ENCODE results near the gene AQP5. TPM values are rescaled to one million over a fixed set of nuclear protein-coding genes. Genes with fewer than 3 reads are reported as not detected.

AQP5 gene
- total RNA-seq, 4 donors from 2014 or later, result 0.21 TPM; not detected in 3

GRCh38 chr12:49950273-49951251 lies 11.1 kb upstream of the AQP5 start, which contains the start of gene AQP2:
Gene AQP2, plus strand, starts transcription at chr12:49950737. Its CDS starts 94 bp downstream, at chr12:49950831.
- H3K4me1 ChIP-seq, result peaks cover 0 to 5% (median 1%) of the 10 kb centered on the region in 4 donors
- no peak for DNase-seq (ENCODE audit: low spot score in 2 of 2)
- H3K9me3 ChIP-seq, result no peaks in the 10 kb centered on the region
- no peaks in the 10 kb centered on the region for H3K36me3 ChIP-seq
- no peak within 1 kb of the TSS for H3K4me3 ChIP-seq
- 85 to 88% methylated on average over 25 to 31 of the region's 32 CpGs for WGBS, 2 donors
- TF ChIP-seq CTCF (IDR thresholded peaks at IDR 0.05), result no peak
- TF ChIP-seq POLR2A (IDR thresholded peaks at IDR 0.05), result no peak
- no peak for TF ChIP-seq EP300 (IDR thresholded peaks at IDR 0.05)
- H3K27ac ChIP-seq, result no peak within 1 kb of the TSS
- H3K27me3 ChIP-seq, result peaks cover 0 to 28% of the 10 kb centered on the region in 2 donors

GRCh38 chr12:49951411-49952240 lies 10.0 kb upstream of the AQP5 start:
- WGBS, 2 donors, result 75 to 84% methylated on average over 14 of the region's 14 CpGs
- TF ChIP-seq EP300 (IDR thresholded peaks at IDR 0.05) (no peak), POLR2A (IDR thresholded peaks at IDR 0.05) (no peak), CTCF (IDR thresholded peaks at IDR 0.05) (no peak)
- Histone ChIP-seq H3K27ac (no peak overlapping the region), H3K9me3 (no peaks in the 10 kb centered on the region), H3K27me3 (peaks cover 0 to 39% of the 10 kb centered on the region in 2 donors), H3K36me3 (no peaks in the 10 kb centered on the region), H3K4me1 (no peaks in the 10 kb centered on the region), H3K4me3 (no peak overlapping the region)
- DNase-seq (ENCODE audit: low spot score in 2 of 2), result no peak

DNA sequence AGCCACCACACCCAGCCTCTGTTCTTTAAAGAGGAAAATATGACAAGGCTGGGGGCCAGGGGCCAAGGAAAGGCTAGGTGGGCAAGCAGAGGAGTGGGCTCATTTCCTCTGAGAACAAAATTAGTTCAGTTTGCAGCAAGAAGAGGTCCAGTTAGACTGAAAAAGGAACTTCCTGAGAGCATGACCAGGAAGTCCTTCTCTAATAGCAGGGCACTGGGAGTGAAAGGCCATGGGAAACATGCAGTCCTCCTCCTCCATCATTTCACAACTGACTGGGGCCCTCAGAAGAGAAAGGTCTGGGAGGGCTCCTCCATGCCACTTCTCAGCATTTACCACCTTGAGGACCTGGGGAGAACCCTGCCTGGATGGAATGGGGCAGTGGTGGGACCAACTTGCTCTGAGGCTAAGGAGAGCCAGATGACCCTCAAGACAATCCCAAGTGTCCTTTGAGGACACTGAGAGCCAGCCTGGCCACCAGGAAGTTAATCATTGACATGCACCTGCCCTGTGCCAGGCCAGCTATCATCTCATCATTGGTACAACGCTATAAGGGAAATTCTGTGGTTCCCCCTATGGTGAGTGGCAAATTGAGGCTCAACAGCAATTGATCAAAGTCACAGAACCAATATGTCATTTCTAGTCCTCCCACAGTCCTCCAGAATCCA lies 9.1 kb upstream of the AQP5 start:
- Histone ChIP-seq H3K36me3 (no peaks in the 10 kb centered on the region), H3K4me3 (no peak overlapping the region), H3K9me3 (no peaks in the 10 kb centered on the region), H3K27me3 (peaks cover 0 to 47% of the 10 kb centered on the region in 2 donors), H3K4me1 (no peaks in the 10 kb centered on the region), H3K27ac (no peak overlapping the region)
- WGBS, 2 donors, result 82 to 100% methylated on average over 1 of the region's 1 CpG
- DNase-seq (ENCODE audit: low spot score in 2 of 2), result no peak
- no peak for TF ChIP-seq CTCF (IDR thresholded peaks at IDR 0.05)
- no peak for TF ChIP-seq POLR2A (IDR thresholded peaks at IDR 0.05)
- TF ChIP-seq EP300 (IDR thresholded peaks at IDR 0.05), result no peak

- no peaks in the 10 kb centered on the region for H3K36me3 ChIP-seq
- 83 to 89% methylated on average over 4 of the region's 4 CpGs for WGBS, 2 donors
- no peak for TF ChIP-seq POLR2A (IDR thresholded peaks at IDR 0.05)
- TF ChIP-seq CTCF (IDR thresholded peaks at IDR 0.05), result no peak
- TF ChIP-seq EP300 (IDR thresholded peaks at IDR 0.05), result no peak
- peaks cover 0 to 47% of the 10 kb centered on the region in 2 donors for H3K27me3 ChIP-seq
- H3K4me3 ChIP-seq, result no peak overlapping the region
- no peaks in the 10 kb centered on the region for H3K9me3 ChIP-seq
- no peak overlapping the region for H3K27ac ChIP-seq
- no peaks in the 10 kb centered on the region for H3K4me1 ChIP-seq
- no peak for DNase-seq (ENCODE audit: low spot score in 2 of 2)
These were observed 8.5 kb upstream of the AQP5 start for GRCh38 chr12:49953151-49953550.
